ENCODE results near the gene PRDM2.

DNA sequence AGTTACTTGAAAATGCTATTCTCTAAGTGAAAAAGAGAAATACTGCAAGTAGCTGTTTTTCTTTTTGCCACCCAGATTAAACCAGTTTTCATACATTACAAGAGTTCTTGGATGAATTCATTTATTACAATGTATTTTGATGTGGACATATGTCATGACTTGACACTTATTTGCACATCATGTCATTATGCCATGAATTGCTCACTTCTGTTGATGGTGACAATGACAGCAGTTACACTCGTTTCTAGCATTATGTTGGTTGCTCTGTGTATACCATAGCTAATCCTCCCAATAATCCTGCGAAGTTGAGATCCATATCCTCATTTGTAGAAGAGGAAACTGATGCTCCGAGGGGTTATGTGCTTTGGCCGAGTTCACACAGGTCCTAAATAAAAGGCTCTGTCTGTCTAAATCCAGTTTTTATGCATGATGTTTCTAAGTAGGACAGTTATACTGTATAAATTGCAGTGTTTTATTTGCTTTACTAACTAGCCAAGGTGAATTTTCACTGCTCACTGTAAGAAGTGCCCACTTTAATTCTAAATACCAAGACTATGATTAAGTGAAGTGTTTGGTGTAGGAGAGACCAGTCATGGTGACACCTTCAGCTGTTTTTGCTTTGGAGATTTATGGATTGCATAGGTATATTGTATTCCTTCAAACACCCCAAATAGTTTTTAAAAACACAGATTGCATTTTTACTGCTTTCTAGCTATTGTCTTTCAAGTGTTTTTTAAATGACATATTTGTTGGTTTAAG lies 56.7 kb downstream of the PRDM2 start:
- no peak for TF ChIP-seq POLR2A (IDR thresholded peaks at IDR 0.05; ENCODE audit: extremely low read depth, insufficient read length)
- TF ChIP-seq, protein P1, sequence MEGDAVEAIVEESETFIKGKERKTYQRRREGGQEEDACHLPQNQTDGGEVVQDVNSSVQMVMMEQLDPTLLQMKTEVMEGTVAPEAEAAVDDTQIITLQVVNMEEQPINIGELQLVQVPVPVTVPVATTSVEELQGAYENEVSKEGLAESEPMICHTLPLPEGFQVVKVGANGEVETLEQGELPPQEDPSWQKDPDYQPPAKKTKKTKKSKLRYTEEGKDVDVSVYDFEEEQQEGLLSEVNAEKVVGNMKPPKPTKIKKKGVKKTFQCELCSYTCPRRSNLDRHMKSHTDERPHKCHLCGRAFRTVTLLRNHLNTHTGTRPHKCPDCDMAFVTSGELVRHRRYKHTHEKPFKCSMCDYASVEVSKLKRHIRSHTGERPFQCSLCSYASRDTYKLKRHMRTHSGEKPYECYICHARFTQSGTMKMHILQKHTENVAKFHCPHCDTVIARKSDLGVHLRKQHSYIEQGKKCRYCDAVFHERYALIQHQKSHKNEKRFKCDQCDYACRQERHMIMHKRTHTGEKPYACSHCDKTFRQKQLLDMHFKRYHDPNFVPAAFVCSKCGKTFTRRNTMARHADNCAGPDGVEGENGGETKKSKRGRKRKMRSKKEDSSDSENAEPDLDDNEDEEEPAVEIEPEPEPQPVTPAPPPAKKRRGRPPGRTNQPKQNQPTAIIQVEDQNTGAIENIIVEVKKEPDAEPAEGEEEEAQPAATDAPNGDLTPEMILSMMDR (IDR thresholded peaks at IDR 0.05; ENCODE audit: low read depth, low read length), result no peak
- TF ChIP-seq, protein P2, sequence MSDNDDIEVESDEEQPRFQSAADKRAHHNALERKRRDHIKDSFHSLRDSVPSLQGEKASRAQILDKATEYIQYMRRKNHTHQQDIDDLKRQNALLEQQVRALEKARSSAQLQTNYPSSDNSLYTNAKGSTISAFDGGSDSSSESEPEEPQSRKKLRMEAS (IDR thresholded peaks at IDR 0.05; ENCODE audit: low read depth, low read length), result no peak
- no peak for TF ChIP-seq MYC (IDR thresholded peaks at IDR 0.05; ENCODE audit: low read depth, low read length)

Measured in NB4 (cell line).